22Rv1 (cell line): ENCODE measurements around the gene PAQR8.

Experiments used
- ZFX ChIP-seq: fragments of 450-650 bp; IDR thresholded peaks from 2 replicates; pipeline ENCODE4 v1.6.1; 2017; ENCODE audit warnings: antibody characterized with exemption, borderline replicate concordance
- TF ChIP-seq, protein P1 (sequence below): fragments of 450-650 bp; IDR thresholded peaks from 2 replicates; pipeline ENCODE4 v1.5.1; 2017; ENCODE audit warnings: mild to moderate bottlenecking

GRCh38 chr6:52400313-52401041 is 38.5 kb downstream of the PAQR8 start:
- TF ChIP-seq, protein P1, sequence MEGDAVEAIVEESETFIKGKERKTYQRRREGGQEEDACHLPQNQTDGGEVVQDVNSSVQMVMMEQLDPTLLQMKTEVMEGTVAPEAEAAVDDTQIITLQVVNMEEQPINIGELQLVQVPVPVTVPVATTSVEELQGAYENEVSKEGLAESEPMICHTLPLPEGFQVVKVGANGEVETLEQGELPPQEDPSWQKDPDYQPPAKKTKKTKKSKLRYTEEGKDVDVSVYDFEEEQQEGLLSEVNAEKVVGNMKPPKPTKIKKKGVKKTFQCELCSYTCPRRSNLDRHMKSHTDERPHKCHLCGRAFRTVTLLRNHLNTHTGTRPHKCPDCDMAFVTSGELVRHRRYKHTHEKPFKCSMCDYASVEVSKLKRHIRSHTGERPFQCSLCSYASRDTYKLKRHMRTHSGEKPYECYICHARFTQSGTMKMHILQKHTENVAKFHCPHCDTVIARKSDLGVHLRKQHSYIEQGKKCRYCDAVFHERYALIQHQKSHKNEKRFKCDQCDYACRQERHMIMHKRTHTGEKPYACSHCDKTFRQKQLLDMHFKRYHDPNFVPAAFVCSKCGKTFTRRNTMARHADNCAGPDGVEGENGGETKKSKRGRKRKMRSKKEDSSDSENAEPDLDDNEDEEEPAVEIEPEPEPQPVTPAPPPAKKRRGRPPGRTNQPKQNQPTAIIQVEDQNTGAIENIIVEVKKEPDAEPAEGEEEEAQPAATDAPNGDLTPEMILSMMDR = no peak
- no peak for TF ChIP-seq ZFX
